GM04503 (cell line): ENCODE measurements around the gene CCL1.
A peak's percentile ranks its signal among the peaks of the same experiment; 100 is the strongest.

ENCODE experiments used
- DNase-seq: peaks from one replicate; pipeline ENCODE4 v3.0.0-alpha.2; 2012; ENCODE audit warnings: low read depth

CCL1 gene

GRCh38 chr17:34383216-34383615 lies 20.2 kb upstream of the CCL1 start:
- no peak for DNase-seq

GRCh38 chr17:34382621-34383124 lies 19.6 kb upstream of the CCL1 start:
- DNase-seq = no peak

DNA sequence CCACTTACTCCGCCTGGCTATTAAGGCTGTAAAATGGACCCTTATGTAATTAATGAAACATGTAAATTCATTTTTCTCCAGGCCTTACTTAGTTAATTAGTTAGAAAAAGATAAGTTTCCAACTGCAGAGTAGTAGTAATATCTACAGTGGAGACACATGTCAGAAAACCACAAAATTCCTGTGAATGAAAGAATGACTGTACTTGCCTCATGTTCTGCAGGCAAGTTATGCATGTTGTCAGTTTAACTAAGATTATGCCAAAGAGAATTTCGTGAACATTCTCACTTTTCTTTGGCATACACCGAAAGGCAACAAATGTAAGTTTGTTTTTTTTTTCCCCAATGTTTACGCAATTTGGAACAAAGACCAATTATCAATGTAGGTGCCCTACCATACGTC lies 16.8 kb upstream of the CCL1 start:
- no peak for DNase-seq

- no peak for DNase-seq
These were observed 15.7 kb upstream of the CCL1 start for GRCh38 chr17:34378664-34379101.

DNA sequence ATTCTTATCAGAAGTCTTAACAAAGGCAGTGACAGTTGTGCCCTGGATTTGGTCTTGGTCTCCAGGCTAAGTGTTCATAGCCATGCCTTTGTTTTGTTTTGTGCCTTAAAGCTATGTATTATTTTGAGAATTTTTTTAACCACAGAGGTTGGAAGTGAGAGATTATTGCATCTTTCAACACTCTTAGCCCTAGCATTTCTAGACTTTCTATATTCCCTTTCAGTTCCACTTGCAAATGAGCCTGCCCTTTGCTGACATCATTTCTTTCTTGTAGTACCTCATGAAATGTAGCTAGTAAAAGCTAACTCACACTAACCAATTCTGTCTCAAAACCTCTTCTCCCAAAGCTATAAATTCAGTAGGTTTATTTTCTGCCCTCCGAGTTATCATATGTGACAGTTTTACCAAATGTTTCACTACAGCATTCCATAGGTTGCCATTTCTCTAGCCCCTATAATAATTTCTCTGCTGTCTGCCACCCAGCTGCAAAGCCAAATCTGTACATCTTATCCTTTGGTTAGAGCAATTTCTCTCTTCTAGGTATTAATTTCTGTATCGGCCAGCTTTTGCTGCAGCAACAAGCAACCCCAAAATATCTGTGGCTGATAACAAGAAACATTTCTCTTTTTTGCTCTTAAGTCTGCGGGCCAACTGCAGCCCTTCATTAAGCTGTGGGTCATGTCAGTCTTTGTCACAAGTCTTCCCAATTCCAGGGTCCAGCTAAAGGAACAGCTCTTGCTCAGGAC lies 14.2 kb upstream of the CCL1 start:
- no peak for DNase-seq

DNA sequence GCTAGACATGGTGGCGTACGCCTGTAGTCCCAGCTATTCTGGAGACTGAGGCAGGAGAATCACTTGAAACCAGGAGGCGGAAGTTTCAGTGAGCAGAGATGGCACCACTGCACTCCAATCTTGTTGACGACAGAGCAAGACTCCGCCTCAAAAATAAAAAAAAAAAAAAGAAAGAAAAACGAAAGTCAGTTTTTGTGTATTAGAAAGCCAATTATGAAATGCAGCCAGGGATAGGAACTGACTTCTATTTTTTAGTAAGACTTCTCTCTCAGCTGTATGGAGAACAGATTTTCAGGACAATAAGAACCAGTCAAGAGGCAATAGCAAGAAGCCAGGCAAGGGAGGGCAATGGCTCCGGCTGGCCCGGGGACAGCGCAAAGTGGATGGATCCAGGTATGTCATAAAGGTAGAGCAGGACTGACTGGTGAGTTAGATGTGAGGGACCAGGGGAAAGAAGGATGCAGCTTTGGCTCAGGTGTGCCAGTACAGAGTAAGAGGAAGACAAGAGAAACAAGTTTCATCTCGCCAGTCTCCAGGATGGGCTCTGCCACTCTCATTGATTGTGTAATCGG lies 12.5 kb upstream of the CCL1 start:
- no peak for DNase-seq

DNA sequence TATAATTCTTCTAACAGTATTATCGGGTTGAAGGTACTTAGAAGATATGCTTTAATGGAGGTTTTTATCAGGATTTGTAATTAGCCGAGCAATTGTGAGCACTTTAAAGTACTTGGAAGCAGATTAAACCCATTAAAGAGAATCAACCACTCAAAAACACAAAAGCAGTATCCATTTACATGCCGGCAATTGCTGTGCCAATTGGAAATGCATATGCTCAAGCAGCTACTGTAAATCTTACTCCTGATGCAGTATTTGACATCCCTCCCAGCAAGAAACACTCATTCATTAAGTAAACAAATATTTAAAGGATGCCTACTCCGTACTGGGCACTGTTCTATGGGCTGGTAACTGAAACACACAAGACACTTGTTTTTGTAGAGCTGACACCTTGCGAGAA lies 11.4 kb upstream of the CCL1 start:
- no peak for DNase-seq

GRCh38 chr17:34371405-34372100 lies 8.5 kb upstream of the CCL1 start:
- DNase-seq = no peak

GRCh38 chr17:34370997-34371395 lies 8.0 kb upstream of the CCL1 start:
- no peak for DNase-seq

- no peak for DNase-seq
These were observed 7.5 kb upstream of the CCL1 start for GRCh38 chr17:34370376-34370996.

GRCh38 chr17:34369571-34369970 lies 6.5 kb upstream of the CCL1 start:
- no peak for DNase-seq

GRCh38 chr17:34368946-34369500 lies 6.0 kb upstream of the CCL1 start:
- DNase-seq = no peak

DNA sequence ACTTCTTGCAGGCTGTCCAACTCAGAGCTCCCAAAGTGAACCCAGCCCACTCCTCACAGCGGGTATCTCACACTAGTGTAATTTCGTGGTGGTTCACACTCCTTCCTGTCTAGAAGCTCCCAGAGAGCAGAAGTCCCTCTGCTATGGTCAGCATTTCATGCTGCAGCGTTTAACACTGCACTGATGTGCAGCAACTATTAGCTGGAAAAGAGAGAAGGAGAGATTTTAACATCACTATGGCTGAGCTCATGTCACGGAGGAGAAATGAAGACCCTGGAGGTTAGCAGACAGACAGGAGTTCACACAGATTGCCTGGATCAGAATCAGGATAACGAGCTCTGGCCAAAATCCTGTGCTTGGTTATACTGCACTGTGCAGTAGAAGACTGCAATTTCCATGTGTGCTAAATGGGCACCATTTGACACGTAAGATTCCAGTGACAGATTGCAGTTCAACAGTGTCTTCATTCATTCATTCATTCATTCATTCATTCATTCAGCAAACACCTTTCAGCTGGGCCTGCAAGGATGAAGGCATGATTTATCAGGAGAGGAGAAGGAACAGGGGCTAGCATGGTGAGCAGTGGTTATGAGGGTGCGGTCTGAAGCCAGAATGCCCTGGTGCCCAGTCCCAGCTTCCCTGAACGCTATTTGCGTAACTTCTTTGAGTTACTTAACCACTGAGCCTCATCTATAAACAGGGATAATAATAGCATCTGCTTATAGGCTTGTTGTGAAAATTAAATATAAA lies 5.3 kb upstream of the CCL1 start:
- no peak for DNase-seq

DNA sequence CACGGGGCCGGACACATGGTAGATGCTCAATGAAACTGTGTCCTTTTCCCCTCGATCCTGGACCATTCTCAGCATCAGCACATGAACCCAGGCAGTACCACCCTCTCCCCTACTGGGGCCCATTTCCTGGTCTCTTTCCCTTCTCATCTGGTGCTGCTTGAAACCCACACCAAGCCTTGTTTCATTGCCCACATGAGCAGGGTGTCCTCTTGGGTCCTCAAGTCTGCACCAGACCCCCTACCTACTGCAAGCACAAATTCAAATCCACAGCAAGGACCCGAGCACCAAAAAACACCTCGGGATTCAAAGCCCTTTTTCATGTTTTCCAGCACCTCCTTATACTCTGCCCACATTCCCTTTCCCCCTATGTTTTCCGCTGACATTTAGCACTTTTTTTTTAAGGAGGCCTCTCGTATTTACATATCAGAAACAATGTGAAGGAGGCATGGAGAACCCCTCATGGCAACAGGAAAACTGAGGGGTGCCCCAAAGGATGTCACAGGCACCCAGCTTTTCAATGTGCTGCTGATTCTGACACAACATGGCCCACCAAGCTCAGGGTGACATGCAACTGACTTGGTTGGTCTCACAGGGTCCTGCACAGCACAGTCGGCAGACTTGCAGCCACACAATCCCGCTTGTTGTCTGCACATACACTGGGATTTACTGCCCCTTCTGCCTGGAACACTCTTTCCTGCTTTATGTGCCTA lies 4.6 kb upstream of the CCL1 start:
- DNase-seq = no peak

DNA sequence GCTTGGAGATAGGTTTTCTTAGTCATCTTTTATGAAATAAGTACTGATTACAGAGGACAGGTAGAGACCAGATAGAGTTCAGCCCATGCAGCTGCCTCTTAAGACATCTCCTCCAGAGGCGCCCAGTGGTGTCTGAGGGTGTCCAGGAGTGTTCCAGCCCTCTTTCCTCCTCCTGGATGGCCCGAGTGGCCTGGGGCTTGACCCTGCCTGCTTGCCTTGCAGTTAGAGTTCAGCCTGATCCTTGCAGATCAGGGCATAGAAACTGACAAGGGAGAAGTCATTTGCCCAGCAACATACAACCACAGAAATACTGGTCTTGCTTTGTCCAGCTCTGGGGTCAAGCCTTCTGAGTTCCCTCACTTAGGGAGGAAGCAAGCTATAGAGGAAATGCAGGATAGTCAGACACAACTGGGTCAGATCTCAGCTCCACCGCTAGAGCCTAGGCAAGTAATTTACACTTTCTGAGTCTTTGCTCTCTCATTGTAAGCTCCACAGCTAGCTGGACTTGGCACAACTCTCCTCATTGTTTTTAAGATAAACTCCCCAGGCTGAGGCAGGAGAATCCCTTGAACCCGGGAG lies 3.6 kb upstream of the CCL1 start:
- no peak for DNase-seq

DNA sequence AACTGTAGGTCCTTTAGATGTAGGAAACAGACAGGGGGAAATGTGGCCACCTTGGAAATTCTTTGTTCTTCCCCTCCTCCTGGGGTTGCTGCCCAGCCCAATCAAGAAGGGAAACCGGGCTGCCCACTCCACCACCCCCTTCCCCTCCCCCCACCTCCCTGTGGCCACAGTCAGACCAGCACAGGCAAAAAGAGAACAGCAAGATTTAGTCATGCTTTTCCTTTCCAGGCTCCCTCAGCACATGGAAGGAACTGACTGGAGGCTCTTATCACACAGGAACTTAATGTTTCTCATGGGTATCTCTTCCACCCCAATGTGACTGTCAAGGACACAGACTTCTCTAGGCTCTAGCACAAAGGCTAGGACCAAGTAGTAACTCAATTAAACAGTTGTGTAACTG lies 3.0 kb upstream of the CCL1 start:
- DNase-seq = no peak

DNA sequence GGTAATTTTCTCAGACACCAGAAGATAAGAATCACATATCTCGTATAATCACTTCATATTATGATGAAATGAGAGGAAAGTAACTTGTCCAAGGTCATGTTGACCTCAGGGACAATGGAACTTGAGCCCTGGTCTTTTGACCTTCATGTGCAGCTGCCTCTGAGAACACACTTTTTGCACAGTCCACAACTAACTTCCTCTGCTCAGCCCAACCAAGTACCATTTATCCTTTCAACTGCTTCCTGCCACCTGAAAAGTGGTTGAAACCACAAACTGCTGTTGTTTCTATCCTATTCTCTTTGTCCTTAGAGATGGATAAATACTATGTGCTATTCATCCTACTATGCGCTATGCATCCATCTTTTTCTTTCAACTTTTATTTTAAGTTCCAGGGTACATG lies 2.3 kb upstream of the CCL1 start:
- no peak for DNase-seq

GRCh38 chr17:34364751-34365150 lies 1.7 kb upstream of the CCL1 start:
- DNase-seq = no peak

GRCh38 chr17:34361478-34362061 lies 1.5 kb downstream of the CCL1 start:
- DNase-seq = peak; percentile 14

DNA sequence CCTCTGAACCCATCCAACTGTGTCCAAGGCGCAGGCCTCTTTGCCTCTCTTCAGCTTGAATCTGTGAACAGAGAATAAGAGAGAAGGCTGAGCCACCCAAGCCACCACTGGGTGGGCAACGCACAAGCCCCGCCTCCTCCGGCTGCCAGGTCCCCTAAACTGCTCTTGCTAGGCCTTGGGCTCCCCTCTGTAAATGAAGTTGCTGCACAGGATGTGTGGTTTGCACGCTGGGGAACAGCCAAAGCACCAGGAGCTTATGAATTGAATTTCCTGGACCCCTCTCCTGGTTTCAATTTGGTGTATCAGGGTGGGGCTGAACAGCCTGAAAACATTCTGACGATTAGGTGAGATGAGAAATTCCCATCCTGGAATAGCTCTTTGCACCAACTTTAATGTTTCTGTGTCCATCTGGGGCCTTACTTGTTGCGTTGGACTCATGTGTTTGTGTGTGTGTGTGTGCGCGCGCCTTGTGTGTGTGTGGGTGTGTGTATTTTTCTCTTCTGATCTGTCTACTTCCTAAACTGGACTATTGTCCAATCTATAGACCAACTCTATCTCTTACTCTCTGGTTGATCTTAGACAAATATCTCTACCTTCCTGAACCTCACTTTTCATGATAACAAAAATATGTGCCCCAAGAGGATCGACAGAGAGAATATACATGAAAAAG lies 2.3 kb downstream of the CCL1 start:
- DNase-seq = no peak
